ENCODE data around the gene IKBKE. TPM values are rescaled to one million over a fixed set of nuclear protein-coding genes. Genes with fewer than 3 reads are reported as not detected.

Gene IKBKE
- total and polyA plus RNA-seq, 2 donors from 2014 or later = 3.4 to 14.5 TPM

GRCh38 chr1:206448471-206448870 lies 21.8 kb upstream of the IKBKE start:
- Histone ChIP-seq H3K9me3 (ENCODE audit: control insufficient read depth in 2 of 3, insufficient read depth in 1 of 3, low read length in 3 of 3) (no peaks in the 10 kb centered on the region), H3K36me3 (ENCODE audit: control insufficient read depth in 2 of 3, insufficient read depth in 3 of 3, low read length in 3 of 3) (peaks cover 0 to 9% (median 0%) of the 10 kb centered on the region in 3 donors), H3K9ac (ENCODE audit: low read length in 3 of 3) (no peak overlapping the region), H3K4me1 (ENCODE audit: control insufficient read depth in 2 of 3, insufficient read depth in 2 of 3, low read depth in 1 of 3, low read length in 3 of 3) (no peaks in the 10 kb centered on the region), H3K27ac (ENCODE audit: low read depth in 2 of 2, low read length in 2 of 2) (no peak overlapping the region), H3K27me3 (ENCODE audit: control insufficient read depth, insufficient read depth, low read length) (no peaks in the 10 kb centered on the region), H3K4me3 (ENCODE audit: low read length in 3 of 3) (no peak overlapping the region)
- FAIRE-seq = no peak
- intact Hi-C loops (cut with DNase I) = no loop called here
- no peak for DNase-seq
- TF ChIP-seq CTCF (IDR thresholded peaks at IDR 0.05; ENCODE audit: borderline replicate concordance, extremely low read depth, insufficient read depth) = no peak

DNA sequence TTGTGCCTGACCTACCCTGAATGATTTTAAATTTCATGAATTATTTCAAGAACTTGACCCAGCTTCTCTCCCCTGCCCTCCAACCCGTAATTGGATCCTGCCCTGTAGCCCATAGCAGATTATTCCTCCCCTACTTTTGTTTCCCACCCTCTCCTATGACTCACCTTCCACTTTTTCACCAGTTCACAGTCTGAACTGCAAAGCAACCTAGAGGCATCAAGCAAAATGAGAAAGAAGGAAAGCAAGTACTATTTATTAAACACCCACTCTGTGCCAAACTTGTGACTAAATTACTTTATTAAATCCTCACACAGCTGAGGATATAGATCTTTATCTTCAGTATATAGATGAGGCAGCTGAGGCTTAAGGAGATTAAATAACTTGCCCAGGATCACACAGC lies 20.7 kb upstream of the IKBKE start:
- FAIRE-seq (no peak), DNase-seq (no peak)
- intact Hi-C loops (cut with DNase I) = no loop called here
- Histone ChIP-seq H3K4me3 (ENCODE audit: low read length in 3 of 3) (no peak overlapping the region), H3K27ac (ENCODE audit: low read depth in 2 of 2, low read length in 2 of 2) (no peak overlapping the region), H3K9me3 (ENCODE audit: control insufficient read depth in 2 of 3, insufficient read depth in 1 of 3, low read length in 3 of 3) (no peaks in the 10 kb centered on the region), H3K9ac (ENCODE audit: low read length in 3 of 3) (no peak overlapping the region), H3K4me1 (ENCODE audit: control insufficient read depth in 2 of 3, insufficient read depth in 2 of 3, low read depth in 1 of 3, low read length in 3 of 3) (no peaks in the 10 kb centered on the region), H3K36me3 (ENCODE audit: control insufficient read depth in 2 of 3, insufficient read depth in 3 of 3, low read length in 3 of 3) (peaks cover 0 to 9% (median 0%) of the 10 kb centered on the region in 3 donors), H3K27me3 (ENCODE audit: control insufficient read depth, insufficient read depth, low read length) (no peaks in the 10 kb centered on the region)
- no peak for TF ChIP-seq CTCF (IDR thresholded peaks at IDR 0.05; ENCODE audit: borderline replicate concordance, extremely low read depth, insufficient read depth)

DNA sequence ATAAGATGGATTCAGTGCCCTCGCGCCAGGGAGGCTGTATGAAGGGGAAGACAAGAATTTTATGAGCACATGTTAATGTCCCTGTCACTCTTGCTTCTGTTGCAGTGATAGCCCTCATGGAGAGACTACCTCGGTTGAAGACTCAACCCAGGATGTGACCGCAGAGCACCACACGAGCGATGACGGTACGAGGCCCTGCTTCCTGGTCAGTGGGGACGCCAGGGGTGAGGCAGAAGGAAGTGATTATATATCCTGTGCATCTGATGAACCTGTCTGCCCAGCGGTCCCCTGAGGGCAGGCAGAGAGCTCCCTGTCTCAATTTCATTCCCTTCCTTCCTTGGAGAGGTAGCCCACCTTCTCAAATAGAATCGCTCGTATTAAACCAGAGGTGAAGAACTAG lies 20.0 kb upstream of the IKBKE start:
- no peak overlapping the region for H3K9ac ChIP-seq (ENCODE audit: low read length in 3 of 3)
- DNase-seq (no peak), FAIRE-seq (no peak)
- no peak overlapping the region for H3K27ac ChIP-seq (ENCODE audit: low read depth in 2 of 2, low read length in 2 of 2)
- intact Hi-C loops (cut with DNase I) = no loop called here
- H3K27me3 ChIP-seq (ENCODE audit: control insufficient read depth, insufficient read depth, low read length) = no peaks in the 10 kb centered on the region
- no peaks in the 10 kb centered on the region for H3K4me1 ChIP-seq (ENCODE audit: control insufficient read depth in 2 of 3, insufficient read depth in 2 of 3, low read depth in 1 of 3, low read length in 3 of 3)
- TF ChIP-seq CTCF (IDR thresholded peaks at IDR 0.05; ENCODE audit: borderline replicate concordance, extremely low read depth, insufficient read depth) = no peak
- no peak overlapping the region for H3K4me3 ChIP-seq (ENCODE audit: low read length in 3 of 3)
- no peaks in the 10 kb centered on the region for H3K9me3 ChIP-seq (ENCODE audit: control insufficient read depth in 2 of 3, insufficient read depth in 1 of 3, low read length in 3 of 3)
- H3K36me3 ChIP-seq (ENCODE audit: control insufficient read depth in 2 of 3, insufficient read depth in 3 of 3, low read length in 3 of 3) = peaks cover 0 to 9% (median 0%) of the 10 kb centered on the region in 3 donors

- H3K27ac ChIP-seq (ENCODE audit: low read depth in 2 of 2, low read length in 2 of 2) = no peak overlapping the region
- H3K36me3 ChIP-seq (ENCODE audit: control insufficient read depth in 2 of 3, insufficient read depth in 3 of 3, low read length in 3 of 3) = peaks cover 0 to 6% (median 0%) of the 10 kb centered on the region in 3 donors
- no peak overlapping the region for H3K4me3 ChIP-seq (ENCODE audit: low read length in 3 of 3)
- no peak for DNase-seq
- FAIRE-seq = no peak
- peaks cover 0 to 7% (median 2%) of the 10 kb centered on the region in 3 donors for H3K4me1 ChIP-seq (ENCODE audit: control insufficient read depth in 2 of 3, insufficient read depth in 2 of 3, low read depth in 1 of 3, low read length in 3 of 3)
- no peak for TF ChIP-seq CTCF (IDR thresholded peaks at IDR 0.05; ENCODE audit: borderline replicate concordance, extremely low read depth, insufficient read depth)
- H3K27me3 ChIP-seq (ENCODE audit: control insufficient read depth, insufficient read depth, low read length) = no peaks in the 10 kb centered on the region
- intact Hi-C loops (cut with DNase I) = no loop called here
- H3K9me3 ChIP-seq (ENCODE audit: control insufficient read depth in 2 of 3, insufficient read depth in 1 of 3, low read length in 3 of 3) = no peaks in the 10 kb centered on the region
- no peak overlapping the region for H3K9ac ChIP-seq (ENCODE audit: low read length in 3 of 3)
These were observed 19.1 kb upstream of the IKBKE start for GRCh38 chr1:206451134-206451686.
